A549 (cell line): ENCODE data around the gene SBF2.

Source experiments
- BHLHE40 ChIP-seq: IDR thresholded peaks from 2 replicates; pipeline ENCODE4 v1.6.1; 2012; ENCODE audit warnings: low read depth, low read length, inconsistent platforms
- CBX2 ChIP-seq: fragments of 200-600 bp; sonication (generic); IDR thresholded peaks from 2 replicates; pipeline ENCODE4 v1.6.1; 2016; ENCODE audit warnings: low read depth, mild to moderate bottlenecking, borderline replicate concordance
- CHD4 ChIP-seq: fragments of 200-600 bp; sonication (generic); IDR thresholded peaks from 2 replicates; pipeline ENCODE4 v1.6.1; 2016; ENCODE audit warnings: antibody characterized with exemption, mild to moderate bottlenecking, borderline replicate concordance
- CTCF ChIP-seq: fragments of >200 bp; sonication (Bioruptor Twin); formaldehyde crosslinking; IDR thresholded peaks from 3 replicates; pipeline ENCODE4 v1.5.1; 2016
- RAD21 ChIP-seq, 2 experiments: fragments of >200 bp in 1 of 2; sonication (Bioruptor Twin) in 1 of 2; formaldehyde crosslinking in 1 of 2; IDR thresholded peaks in 1 of 2; conservative IDR thresholded peaks in 1 of 2; 2 replicates in 1 of 2; 3 replicates in 1 of 2; pipeline ENCODE4 v1.6.1; 2012 to 2018; ENCODE audit warnings: inconsistent platforms in 1 of 2
- RARB ChIP-seq: fragments of 250-450 bp; sonication (Bioruptor Pico); IDR thresholded peaks from 2 replicates; pipeline ENCODE4 v1.8.0; 2021; ENCODE audit warnings: mild to moderate bottlenecking, moderate library complexity
- TF ChIP-seq, protein P1 (sequence below): fragments of >200 bp; sonication (Bioruptor Twin); formaldehyde crosslinking; IDR thresholded peaks from 3 replicates; pipeline ENCODE4 v1.6.1; 2016

- TF ChIP-seq CTCF (no peak), BHLHE40 (no peak), RAD21 (conservative IDR thresholded peaks at IDR 0.05 in 1 of 2, IDR thresholded peaks at IDR 0.05 in 1 of 2) (no peak), CHD4 (no peak), RARB (CRISPR knock-in tag) (no peak), CBX2 (no peak)
- TF ChIP-seq, protein P1, sequence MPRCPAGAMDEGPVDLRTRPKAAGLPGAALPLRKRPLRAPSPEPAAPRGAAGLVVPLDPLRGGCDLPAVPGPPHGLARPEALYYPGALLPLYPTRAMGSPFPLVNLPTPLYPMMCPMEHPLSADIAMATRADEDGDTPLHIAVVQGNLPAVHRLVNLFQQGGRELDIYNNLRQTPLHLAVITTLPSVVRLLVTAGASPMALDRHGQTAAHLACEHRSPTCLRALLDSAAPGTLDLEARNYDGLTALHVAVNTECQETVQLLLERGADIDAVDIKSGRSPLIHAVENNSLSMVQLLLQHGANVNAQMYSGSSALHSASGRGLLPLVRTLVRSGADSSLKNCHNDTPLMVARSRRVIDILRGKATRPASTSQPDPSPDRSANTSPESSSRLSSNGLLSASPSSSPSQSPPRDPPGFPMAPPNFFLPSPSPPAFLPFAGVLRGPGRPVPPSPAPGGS = no peak
These were observed 28.4 kb upstream of the SBF2 start for GRCh38 chr11:10322401-10322800.
